A549 (cell line): Measurements from ENCODE around the gene HOOK2. TPM values are rescaled to one million over a fixed set of nuclear protein-coding genes. Genes with fewer than 3 reads are reported as not detected.
"Not testable (repeated sequence)": the region's sequence is repeated elsewhere in the genome, so short reads cannot be mapped to it uniquely, and the experiment has no call there.

Experiments
- ATAC-seq, 2 experiments: fragments of 200-7000 bp in 1 of 2; fragments of >200 bp in 1 of 2; cut with Nextera tagmentation in 1 of 2; cut with Tn5 transposase in 1 of 2; 3 replicates each; pipeline versions ENCODE4 v1.8.0 to v1.9.1; 2018 to 2020; ENCODE audit warnings: mild to moderate bottlenecking in 1 of 2, moderate library complexity in 1 of 2
- CTCF ChIA-PET: fragments of 300-600 bp; sonication (Branson Sonifier 250); formaldehyde crosslinking; extraction: SDS; loops from one replicate; lab custom pipeline; 2021; ENCODE audit warnings: antibody characterized with exemption, inconsistent platforms; lab: Yijun Ruan, JAX
- POLR2A ChIA-PET: fragments of 350-600 bp; formaldehyde crosslinking; extraction: SDS; loops from one replicate; lab custom pipeline; 2021; ENCODE audit warnings: antibody characterized with exemption, inconsistent platforms; lab: Yijun Ruan, JAX
- DNase-seq, 2 experiments: peaks; one replicate each; pipeline versions ENCODE4 v3.0.0 to v3.0.0-alpha.2; 2011 to 2016; ENCODE audit warnings: low read depth in 1 of 2, low spot score in 1 of 2
- FAIRE-seq: peaks from 2 replicates; lab custom pipeline; 2011; peaks lifted over from hg19 to GRCh38; lab: Jason Lieb, UNC
- H3K27ac ChIP-seq, 2 experiments: fragments of >200 bp; sonication (Bioruptor Twin); formaldehyde crosslinking; 3 replicates each; pipeline ENCODE4 v1.5.1; 2016 to 2017
- H3K4me1 ChIP-seq: fragments of >200 bp; sonication (Bioruptor Twin); formaldehyde crosslinking; 3 replicates; pipeline ENCODE4 v1.6.1; 2016
- H3K4me2 ChIP-seq: fragments of >200 bp; sonication (Bioruptor Twin); formaldehyde crosslinking; 3 replicates; pipeline ENCODE4 v1.6.1; 2016
- H3K4me3 ChIP-seq: fragments of >200 bp; sonication (Bioruptor Twin); formaldehyde crosslinking; 3 replicates; pipeline ENCODE4 v1.5.1; 2016
- H3K9me3 ChIP-seq: fragments of >200 bp; sonication (Bioruptor Twin); formaldehyde crosslinking; 3 replicates; pipeline ENCODE4 v1.6.1; 2016
- CEBPB ChIP-seq, 2 experiments: fragments of >200 bp in 1 of 2; sonication (Bioruptor Twin) in 1 of 2; formaldehyde crosslinking in 1 of 2; IDR thresholded peaks; 2 replicates each; pipeline ENCODE4 v1.6.1; 2012 to 2016
- CTCF ChIP-seq: fragments of >200 bp; sonication (Bioruptor Twin); formaldehyde crosslinking; IDR thresholded peaks from 3 replicates; pipeline ENCODE4 v1.5.1; 2016
- ELK1 ChIP-seq: fragments of 150-350 bp; IDR thresholded peaks from 2 replicates; pipeline ENCODE4 v1.6.1; 2014; ENCODE audit warnings: low read depth, mild to moderate bottlenecking, low read length
- FOSL2 ChIP-seq, 2 experiments: fragments of 450-650 bp in 1 of 2; fragments of >200 bp in 1 of 2; sonication (Bioruptor Twin) in 1 of 2; formaldehyde crosslinking; IDR thresholded peaks; 2 replicates each; pipeline versions ENCODE4 v1.5.0 to v1.6.1; 2016 to 2020; ENCODE audit warnings: mild to moderate bottlenecking in 1 of 2, moderate library complexity in 1 of 2
- GATA3 ChIP-seq: IDR thresholded peaks from 2 replicates; pipeline ENCODE4 v1.6.1; 2012; ENCODE audit warnings: borderline replicate concordance
- HEYL ChIP-seq: fragments of 250-450 bp; sonication (Bioruptor Pico); IDR thresholded peaks from 2 replicates; pipeline ENCODE4 v1.8.0; 2021; ENCODE audit warnings: mild to moderate bottlenecking, moderate library complexity
- HOXA7 ChIP-seq: fragments of 250-450 bp; sonication (Bioruptor Pico); IDR thresholded peaks from 2 replicates; pipeline ENCODE4 v1.5.0; 2020; ENCODE audit warnings: mild to moderate bottlenecking, moderate library complexity
- MAZ ChIP-seq: fragments of 150-350 bp; IDR thresholded peaks from 2 replicates; pipeline ENCODE4 v1.6.1; 2014; ENCODE audit warnings: antibody characterized with exemption, low read depth, low read length, borderline replicate concordance
- PBX3 ChIP-seq: IDR thresholded peaks from 2 replicates; pipeline ENCODE4 v1.6.1; 2012
- PHF8 ChIP-seq: fragments of 200-600 bp; sonication (generic); IDR thresholded peaks from 2 replicates; pipeline ENCODE4 v1.6.1; 2016; ENCODE audit warnings: low read depth, mild to moderate bottlenecking, antibody characterized with exemption, moderate library complexity, borderline replicate concordance
- POLR2A ChIP-seq: IDR thresholded peaks from 2 replicates; pipeline ENCODE4 v1.6.1; 2012; ENCODE audit warnings: mild to moderate bottlenecking, low read length
- RNF2 ChIP-seq: fragments of 200-600 bp; sonication (generic); IDR thresholded peaks from 2 replicates; pipeline ENCODE4 v1.6.1; 2016; ENCODE audit warnings: low read depth, mild to moderate bottlenecking, antibody characterized with exemption, moderate library complexity, borderline replicate concordance
- SMC3 ChIP-seq: fragments of >200 bp; sonication (Bioruptor Twin); formaldehyde crosslinking; IDR thresholded peaks from 3 replicates; pipeline ENCODE4 v1.6.1; 2018; ENCODE audit warnings: inconsistent platforms
- USF2 ChIP-seq: fragments of 450-650 bp; IDR thresholded peaks from 2 replicates; pipeline ENCODE4 v1.6.1; 2014; ENCODE audit warnings: antibody characterized with exemption
- ZNF302 ChIP-seq: fragments of 250-450 bp; sonication (Bioruptor Pico); IDR thresholded peaks from 2 replicates; pipeline ENCODE4 v1.9.0; 2021; ENCODE audit warnings: inconsistent platforms, mild to moderate bottlenecking, moderate library complexity
- WGBS: methylation state at CpG from one replicate; pipeline ENCODE4 v1.1.6; 2017; ENCODE audit errors: missing lambda C conversion rate; 5-methylcytosine and 5-hydroxymethylcytosine counted together
- polyA minus RNA-seq: library from RNA; depleted of rRNA, polyadenylated mRNA; stranded (reverse); fragments of >200 nt; gene quantifications from 2 replicates; pipeline ENCODE4 v1.2.3, GENCODE V29; 2011; rRNA and poly(A)+ RNA removed
- polyA plus RNA-seq, 4 experiments: library from polyadenylated mRNA; depleted of rRNA in 3 of 4; stranded (reverse); fragments of >200 nt; fragmentation: RNase III in 1 of 4; extraction: RNeasy Plus Mini Kit Qiagen cat#74134 plus additional on column Dnase treatment in 1 of 4; gene quantifications; 2 replicates in 3 of 4; 3 replicates in 1 of 4; pipeline ENCODE4 v1.2.3, GENCODE V29; 2011 to 2017

HOOK2 gene
- polyA plus RNA-seq (2011; rRNA removed): 8.3 and 10.1 TPM in 2 replicates
- 13.8 TPM in 2 replicates for polyA plus RNA-seq (2012; cell fraction: cytosol; rRNA removed)
- polyA plus RNA-seq (2012; cell fraction: nucleus; rRNA removed): 40.4 and 46.5 TPM in 2 replicates
- polyA plus RNA-seq (2017; fragmentation: RNase III; extraction: RNeasy Plus Mini Kit Qiagen cat#74134 plus additional on column Dnase treatment): 18.5 to 24.6 TPM (median 21.5 TPM) in 3 replicates
- 5.5 and 9.8 TPM in 2 replicates for polyA minus RNA-seq

GRCh38 chr19:12774588-12775555 lies at the start of gene HOOK2:
HOOK2 (minus strand) TSS chr19:12775552; CDS start chr19:12775449, 103 bp downstream.
- CTCF ChIA-PET: interaction anchor here (1.6 to 29.7 kb wide), 4 partner anchors 13 to 72 kb away, joined by 3 to 901 read pairs (median 370); partner anchors contain the start of genes BEST2, GET3, JUNB and PRDX2
- H3K9me3 ChIP-seq: no peaks in the 10 kb centered on the region
- TF ChIP-seq USF2: peak; percentile 80
- no peak for TF ChIP-seq CEBPB (IDR thresholded peaks at IDR 0.05)
- no peak for DNase-seq
- no peak for FAIRE-seq
- POLR2A ChIA-PET: interaction anchor here (2.3 kb wide), 1 partner anchor 17 kb away, joined by 7 read pairs; the partner anchor contains the start of gene JUNB
- peak within 1 kb of the TSS; percentile 71 for H3K4me3 ChIP-seq
- ATAC-seq: no peak
- WGBS: 56% methylated on average over 22 of the region's 58 CpGs
- peak within 1 kb of the TSS; percentile 95 for H3K4me2 ChIP-seq
- H3K27ac ChIP-seq: peak within 1 kb of the TSS; percentile 76 to 99
- peaks cover 27% of the 10 kb centered on the region for H3K4me1 ChIP-seq

GRCh38 chr19:12821761-12822160 lies 46.4 kb upstream of the HOOK2 start:
- no peak overlapping the region for H3K4me2 ChIP-seq
- POLR2A ChIA-PET: interaction anchor here (0.7 kb wide), 1 partner anchor 61 kb away, joined by 5 read pairs; no protein-coding TSS in a partner anchor

GRCh38 chr19:12817810-12818209 lies 42.5 kb upstream of the HOOK2 start:
- not testable (repeated sequence) for DNase-seq, H3K4me3 ChIP-seq, H3K9me3 ChIP-seq, FAIRE-seq, H3K4me2 ChIP-seq, H3K4me1 ChIP-seq, ATAC-seq, H3K27ac ChIP-seq
- CTCF ChIA-PET: interaction anchor here (0.7 to 3.6 kb wide), 5 partner anchors 12 to 121 kb away, joined by 3 to 11 read pairs (median 4); partner anchors contain the start of gene FBXW9
- 94% methylated on average over 11 of the region's 11 CpGs for WGBS
- POLR2A ChIA-PET: interaction anchor here (0.6 kb wide), 1 partner anchor 115 kb away, joined by 4 read pairs; no protein-coding TSS in a partner anchor

More at GRCh38 chr19:12821761-12822160, 46.4 kb upstream of the HOOK2 start:
- no peak for ATAC-seq
- H3K4me3 ChIP-seq: no peak overlapping the region
- no peak for FAIRE-seq
- H3K9me3 ChIP-seq: 0 out of 3 replicates have a peak, but pooled peaks cover 3% of the 10 kb centered on the region
- H3K4me1 ChIP-seq: no peaks in the 10 kb centered on the region
- CTCF ChIA-PET: interaction anchor here (0.6 to 1.7 kb wide), 7 partner anchors 8 to 120 kb away, joined by 3 to 8 read pairs (median 3); no protein-coding TSS in a partner anchor
- no peak overlapping the region for H3K27ac ChIP-seq
- no peak for TF ChIP-seq FOSL2 (IDR thresholded peaks at IDR 0.05)
- no peak for TF ChIP-seq FOSL2 (CRISPR knock-in tag; IDR thresholded peaks at IDR 0.05)
- TF ChIP-seq POLR2A: no peak
- no peak for TF ChIP-seq PBX3
- no peak for TF ChIP-seq ELK1
- TF ChIP-seq MAZ: no peak
- TF ChIP-seq RNF2: no peak
- no peak for TF ChIP-seq HEYL (CRISPR knock-in tag)
- no peak for TF ChIP-seq GATA3
- no peak for TF ChIP-seq HOXA7 (CRISPR knock-in tag)
- TF ChIP-seq ZNF302 (CRISPR knock-in tag): no peak
- no peak for TF ChIP-seq SMC3
- TF ChIP-seq PHF8: no peak
- no peak for TF ChIP-seq CTCF
- 89% methylated on average over 2 of the region's 2 CpGs for WGBS
- DNase-seq: no peak

GRCh38 chr19:12817188-12817587 lies 41.8 kb upstream of the HOOK2 start:
- ATAC-seq, H3K4me3 ChIP-seq, DNase-seq, H3K4me2 ChIP-seq, FAIRE-seq, H3K27ac ChIP-seq, H3K4me1 ChIP-seq, POLR2A ChIA-PET, H3K9me3 ChIP-seq: not testable (repeated sequence)
- WGBS: 91% methylated on average over 6 of the region's 6 CpGs
- CTCF ChIA-PET: interaction anchor here (0.6 to 3.6 kb wide), 4 partner anchors 21 to 68 kb away, joined by 4 to 11 read pairs (median 7); no protein-coding TSS in a partner anchor
